Measurements from ENCODE around the gene IQSEC2. TPM values are rescaled to one million over a fixed set of nuclear protein-coding genes. Genes with fewer than 3 reads are reported as not detected.

IQSEC2 gene
- total RNA-seq, 4 donors from 2014 or later: 12.2 to 14.8 (median 14.0) TPM

GRCh38 chrX:53253293-53254020, 27.9 kb downstream of the IQSEC2 start:
- ATAC-seq (ENCODE audit: low FRiP score) (no peak), DNase-seq (ENCODE audit: low spot score) (no peak)
- no peak for TF ChIP-seq CTCF (IDR thresholded peaks at IDR 0.05)

- DNase-seq (ENCODE audit: low spot score): no peak
- TF ChIP-seq CTCF (IDR thresholded peaks at IDR 0.05): no peak
Measured at GRCh38 chrX:53251307-53251706, 30.1 kb downstream of the IQSEC2 start.

GRCh38 chrX:53250556-53250955, 30.8 kb downstream of the IQSEC2 start:
- no peak for TF ChIP-seq CTCF (IDR thresholded peaks at IDR 0.05)
- DNase-seq (ENCODE audit: low spot score) (no peak), ATAC-seq (ENCODE audit: low FRiP score) (no peak)

More at GRCh38 chrX:53251307-53251706, 30.1 kb downstream of the IQSEC2 start:
- ATAC-seq (ENCODE audit: low FRiP score): no peak

GRCh38 chrX:53249408-53250042, 31.9 kb downstream of the IQSEC2 start:
- DNase-seq (ENCODE audit: low spot score): no peak
- ATAC-seq (ENCODE audit: low FRiP score): no peak
- TF ChIP-seq CTCF (IDR thresholded peaks at IDR 0.05): no peak

- no peak for TF ChIP-seq CTCF (IDR thresholded peaks at IDR 0.05)
Measured at GRCh38 chrX:53247928-53248327, 33.5 kb downstream of the IQSEC2 start.

GRCh38 chrX:53246231-53246630, 35.2 kb downstream of the IQSEC2 start:
- no peak for DNase-seq (ENCODE audit: low spot score)
- ATAC-seq (ENCODE audit: low FRiP score): no peak
- no peak for TF ChIP-seq CTCF (IDR thresholded peaks at IDR 0.05)

More at GRCh38 chrX:53247928-53248327, 33.5 kb downstream of the IQSEC2 start:
- DNase-seq (ENCODE audit: low spot score): no peak
- no peak for ATAC-seq (ENCODE audit: low FRiP score)

GRCh38 chrX:53244610-53245009, 36.8 kb downstream of the IQSEC2 start:
- DNase-seq (ENCODE audit: low spot score): no peak
- ATAC-seq (ENCODE audit: low FRiP score): no peak
- no peak for TF ChIP-seq CTCF (IDR thresholded peaks at IDR 0.05)

Measured in omental fat pad (tissue), 4 donors.